Activated CD8-positive, alpha-beta memory T cell treated with anti-CD3 and anti-CD28 coated beads, Interleukin-2, amount 50 U/mL, for 48 hours (primary cell): Measurements from ENCODE around the gene APOF.
"Not testable (repeated sequence)": the region's sequence is repeated elsewhere in the genome, so short reads cannot be mapped to it uniquely, and the experiment has no call there.

Source experiments
- DNase-seq: peaks from one replicate; pipeline ENCODE4 v3.0.0-alpha.2; 2020

Gene APOF

GRCh38 chr12:56362130-56363059 is at the start of gene APOF:
Gene APOF, minus strand, starts transcription at chr12:56362857. Its CDS starts 112 bp downstream, at chr12:56362745.
- DNase-seq = no peak

- no peak for DNase-seq
Observed at GRCh38 chr12:56411781-56412639, 49.4 kb upstream of the APOF start.

- DNase-seq = no peak
Observed at GRCh38 chr12:56410768-56411167, 48.1 kb upstream of the APOF start.

GRCh38 chr12:56408799-56409417 is 46.3 kb upstream of the APOF start:
- DNase-seq = no peak

GRCh38 chr12:56404227-56404626 is 41.6 kb upstream of the APOF start:
- DNase-seq = not testable (repeated sequence)

- not testable (repeated sequence) for DNase-seq
Observed at GRCh38 chr12:56401612-56402011, 39.0 kb upstream of the APOF start.

- not testable (repeated sequence) for DNase-seq
Observed at GRCh38 chr12:56401125-56401524, 38.5 kb upstream of the APOF start.

GRCh38 chr12:56399466-56399865 is 36.8 kb upstream of the APOF start:
- not testable (repeated sequence) for DNase-seq

GRCh38 chr12:56398324-56398723 is 35.7 kb upstream of the APOF start:
- no peak for DNase-seq

GRCh38 chr12:56392331-56392730 is 29.7 kb upstream of the APOF start:
- no peak for DNase-seq

- DNase-seq = no peak
Observed at GRCh38 chr12:56391721-56392120, 29.1 kb upstream of the APOF start.

- no peak for DNase-seq
Observed at GRCh38 chr12:56389412-56389811, 26.8 kb upstream of the APOF start.

- no peak for DNase-seq
Observed at GRCh38 chr12:56387152-56387736, 24.6 kb upstream of the APOF start.

GRCh38 chr12:56385873-56386272 is 23.2 kb upstream of the APOF start:
- DNase-seq = no peak

- DNase-seq = no peak
Observed at GRCh38 chr12:56382611-56383010, 20.0 kb upstream of the APOF start.

GRCh38 chr12:56377989-56378316 is 15.3 kb upstream of the APOF start:
- no peak for DNase-seq

- DNase-seq = no peak
Observed at GRCh38 chr12:56377310-56377988, 14.8 kb upstream of the APOF start.

- no peak for DNase-seq
Observed at GRCh38 chr12:56375598-56376434, 13.2 kb upstream of the APOF start.

- DNase-seq = no peak
Observed at GRCh38 chr12:56374726-56375597, 12.3 kb upstream of the APOF start.

GRCh38 chr12:56373515-56373914 is 10.9 kb upstream of the APOF start:
- no peak for DNase-seq
